Measurements from ENCODE around the gene STRAP. TPM values are rescaled to one million over a fixed set of nuclear protein-coding genes. Genes with fewer than 3 reads are reported as not detected.
"Not testable (repeated sequence)": the region's sequence is repeated elsewhere in the genome, so short reads cannot be mapped to it uniquely, and the experiment has no call there.

STRAP gene
- total RNA-seq, 1 experiment from 2014 or later = 210 TPM

DNA sequence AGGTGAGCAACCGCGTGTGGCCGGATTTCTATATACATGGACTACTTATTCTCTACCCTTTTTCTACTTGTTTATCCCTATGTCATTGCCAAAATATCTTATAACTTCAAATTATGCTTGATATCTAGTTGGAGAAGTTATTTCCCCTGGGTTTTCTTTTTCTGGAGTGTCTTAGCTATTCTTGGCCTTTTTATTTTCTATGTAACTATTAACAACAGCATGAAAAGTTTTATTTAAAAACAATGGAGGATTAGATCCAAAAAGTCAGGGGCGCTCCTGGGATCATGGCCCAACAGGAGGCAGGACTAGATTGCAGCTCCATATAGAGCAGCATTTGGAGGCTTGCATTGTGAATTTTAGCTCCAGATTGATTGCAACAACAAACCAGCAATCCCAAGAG lies 8.6 kb upstream of the STRAP start:
- Mint-ChIP-seq H3K9me3 (no peaks in the 10 kb centered on the region), H3K4me3 (no peak overlapping the region), H3K4me1 (peaks cover 31 to 38% of the 10 kb centered on the region in 2 experiments), H3K36me3 (ENCODE audit: insufficient read depth in 1 of 3, low read depth in 3 of 3) (peaks cover 0 to 5% (median 4%) of the 10 kb centered on the region in 3 experiments; a peak in 5 of 7 replicates), H3K27me3 (ENCODE audit: low read depth) (no peaks in the 10 kb centered on the region), H3K27ac (no peak overlapping the region)
- Histone ChIP-seq H3K14ac (ENCODE audit: insufficient read depth, low read length) (no peak overlapping the region), H2AK5ac (ENCODE audit: insufficient read length, low read length) (no peak overlapping the region), H3K4me1 (ENCODE audit: insufficient read depth, low read length) (no peaks in the 10 kb centered on the region), H3K23me2 (ENCODE audit: insufficient read length, low read depth, low read length, poor library complexity, severe bottlenecking) (no peaks in the 10 kb centered on the region), H3K9ac (ENCODE audit: extremely low read depth, insufficient read length, low read length) (no peak overlapping the region), H2BK5ac (ENCODE audit: insufficient read length, low read length) (no peak overlapping the region), H3T11ph (ENCODE audit: low read length) (no peak overlapping the region), H3K27me3 (ENCODE audit: insufficient read depth, low read length) (no peaks in the 10 kb centered on the region), H3K23ac (ENCODE audit: insufficient read length, low read depth, low read length) (no peak overlapping the region), H2BK20ac (ENCODE audit: low read depth, low read length, poor library complexity, severe bottlenecking) (no peak overlapping the region), H4K8ac (replicated peaks; ENCODE audit: insufficient read length, low read depth, low read length) (no peak overlapping the region), H3K79me2 (ENCODE audit: insufficient read depth, low read length) (no peaks in the 10 kb centered on the region), H3K18ac (ENCODE audit: insufficient read length, low read depth, low read length) (no peak overlapping the region), H3K79me1 (ENCODE audit: insufficient read depth, low read depth, low read length, poor library complexity, severe bottlenecking) (no peaks in the 10 kb centered on the region), H4K5ac (ENCODE audit: insufficient read length, low read depth, low read length) (no peak overlapping the region), H3K4me2 (ENCODE audit: insufficient read depth, insufficient read length, low read length) (no peak overlapping the region), H2AFZ (ENCODE audit: low read length) (no peak overlapping the region), H3K27ac (ENCODE audit: insufficient read length, low read depth, low read length) (no peak overlapping the region), H3K56ac (ENCODE audit: insufficient read length, low read depth, low read length) (no peak overlapping the region), H2BK12ac (ENCODE audit: insufficient read length, low read depth, low read length) (no peak overlapping the region), H4K20me1 (ENCODE audit: control insufficient read depth, insufficient read depth, insufficient read length) (no peaks in the 10 kb centered on the region), H3K4ac (ENCODE audit: low read depth, low read length) (no peak overlapping the region), H2BK120ac (ENCODE audit: low read depth, low read length, poor library complexity, severe bottlenecking) (no peak overlapping the region), H4K91ac (ENCODE audit: insufficient read length, low read depth, low read length) (no peak overlapping the region), H3K9me3 (ENCODE audit: control insufficient read depth, low read depth, low read length) (no peaks in the 10 kb centered on the region), H2BK15ac (ENCODE audit: low read depth, low read length) (no peak overlapping the region)
- no CpG with 5 or more reads among the region's 4 CpGs for WGBS (ENCODE audit: extremely low coverage, insufficient read length, low lambda C conversion rate)
- DNase-seq = no peak
- TF ChIP-seq, protein P1, sequence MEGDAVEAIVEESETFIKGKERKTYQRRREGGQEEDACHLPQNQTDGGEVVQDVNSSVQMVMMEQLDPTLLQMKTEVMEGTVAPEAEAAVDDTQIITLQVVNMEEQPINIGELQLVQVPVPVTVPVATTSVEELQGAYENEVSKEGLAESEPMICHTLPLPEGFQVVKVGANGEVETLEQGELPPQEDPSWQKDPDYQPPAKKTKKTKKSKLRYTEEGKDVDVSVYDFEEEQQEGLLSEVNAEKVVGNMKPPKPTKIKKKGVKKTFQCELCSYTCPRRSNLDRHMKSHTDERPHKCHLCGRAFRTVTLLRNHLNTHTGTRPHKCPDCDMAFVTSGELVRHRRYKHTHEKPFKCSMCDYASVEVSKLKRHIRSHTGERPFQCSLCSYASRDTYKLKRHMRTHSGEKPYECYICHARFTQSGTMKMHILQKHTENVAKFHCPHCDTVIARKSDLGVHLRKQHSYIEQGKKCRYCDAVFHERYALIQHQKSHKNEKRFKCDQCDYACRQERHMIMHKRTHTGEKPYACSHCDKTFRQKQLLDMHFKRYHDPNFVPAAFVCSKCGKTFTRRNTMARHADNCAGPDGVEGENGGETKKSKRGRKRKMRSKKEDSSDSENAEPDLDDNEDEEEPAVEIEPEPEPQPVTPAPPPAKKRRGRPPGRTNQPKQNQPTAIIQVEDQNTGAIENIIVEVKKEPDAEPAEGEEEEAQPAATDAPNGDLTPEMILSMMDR (conservative IDR thresholded peaks at IDR 0.05) = no peak

DNA sequence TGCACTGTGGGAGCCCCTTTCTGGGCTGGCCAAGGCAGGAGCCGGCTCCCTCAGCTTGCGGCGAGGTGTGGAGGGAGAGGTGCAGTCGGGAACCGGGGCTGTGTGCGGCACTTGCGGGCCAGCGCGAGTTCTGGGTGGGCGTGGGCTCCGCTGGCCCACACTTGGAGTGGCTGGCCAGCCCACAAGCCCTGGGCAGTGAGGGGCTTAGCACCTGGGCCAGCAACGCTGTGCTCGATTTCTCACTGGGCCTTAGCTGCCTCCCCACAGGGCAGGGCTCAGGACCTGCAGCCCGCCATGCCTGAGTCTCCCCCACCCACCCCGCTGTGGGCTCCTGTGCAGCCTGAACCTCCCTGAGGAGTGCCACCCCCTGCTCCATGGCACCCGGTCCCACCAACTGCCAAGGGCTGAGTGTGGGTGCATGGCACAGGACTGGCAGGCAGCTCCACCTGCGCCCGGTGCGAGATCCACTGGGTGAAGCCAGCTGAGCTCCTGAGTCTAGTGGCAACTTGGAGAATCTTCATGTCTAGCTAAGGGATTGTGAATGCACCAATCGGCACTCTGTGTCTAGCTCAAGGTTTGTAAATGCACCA lies 7.5 kb upstream of the STRAP start:
- not testable (repeated sequence) for H3K56ac ChIP-seq (ENCODE audit: insufficient read length, low read depth, low read length); H3K36me3 Mint-ChIP-seq (ENCODE audit: insufficient read depth in 1 of 3, low read depth in 3 of 3); H4K5ac ChIP-seq (ENCODE audit: insufficient read length, low read depth, low read length); H3K18ac ChIP-seq (ENCODE audit: insufficient read length, low read depth, low read length); H3K4ac ChIP-seq (ENCODE audit: low read depth, low read length); H3K27ac Mint-ChIP-seq; H3K4me3 Mint-ChIP-seq; H3K79me2 ChIP-seq (ENCODE audit: insufficient read depth, low read length); H3K79me1 ChIP-seq (ENCODE audit: insufficient read depth, low read depth, low read length, poor library complexity, severe bottlenecking); H3K27me3 Mint-ChIP-seq (ENCODE audit: low read depth); H2BK5ac ChIP-seq (ENCODE audit: insufficient read length, low read length); H4K91ac ChIP-seq (ENCODE audit: insufficient read length, low read depth, low read length); H2BK20ac ChIP-seq (ENCODE audit: low read depth, low read length, poor library complexity, severe bottlenecking); H2AFZ ChIP-seq (ENCODE audit: low read length); H3K27me3 ChIP-seq (ENCODE audit: insufficient read depth, low read length); H3K9me3 Mint-ChIP-seq; H4K8ac ChIP-seq (replicated peaks; ENCODE audit: insufficient read length, low read depth, low read length); H2BK15ac ChIP-seq (ENCODE audit: low read depth, low read length); H3K4me2 ChIP-seq (ENCODE audit: insufficient read depth, insufficient read length, low read length); DNase-seq; H2BK120ac ChIP-seq (ENCODE audit: low read depth, low read length, poor library complexity, severe bottlenecking); H3T11ph ChIP-seq (ENCODE audit: low read length); H3K9me3 ChIP-seq (ENCODE audit: control insufficient read depth, low read depth, low read length); H3K23me2 ChIP-seq (ENCODE audit: insufficient read length, low read depth, low read length, poor library complexity, severe bottlenecking); H2AK5ac ChIP-seq (ENCODE audit: insufficient read length, low read length); H2BK12ac ChIP-seq (ENCODE audit: insufficient read length, low read depth, low read length); H3K23ac ChIP-seq (ENCODE audit: insufficient read length, low read depth, low read length); H3K14ac ChIP-seq (ENCODE audit: insufficient read depth, low read length); H3K9ac ChIP-seq (ENCODE audit: extremely low read depth, insufficient read length, low read length); H3K27ac ChIP-seq (ENCODE audit: insufficient read length, low read depth, low read length); H4K20me1 ChIP-seq (ENCODE audit: control insufficient read depth, insufficient read depth, insufficient read length); H3K4me1 ChIP-seq (ENCODE audit: insufficient read depth, low read length)
- peaks cover 23 to 30% of the 10 kb centered on the region in 2 experiments for H3K4me1 Mint-ChIP-seq
- no CpG with 5 or more reads among the region's 20 CpGs for WGBS (ENCODE audit: extremely low coverage, insufficient read length, low lambda C conversion rate)
